ENCODE data around the gene LHX2.

DNA sequence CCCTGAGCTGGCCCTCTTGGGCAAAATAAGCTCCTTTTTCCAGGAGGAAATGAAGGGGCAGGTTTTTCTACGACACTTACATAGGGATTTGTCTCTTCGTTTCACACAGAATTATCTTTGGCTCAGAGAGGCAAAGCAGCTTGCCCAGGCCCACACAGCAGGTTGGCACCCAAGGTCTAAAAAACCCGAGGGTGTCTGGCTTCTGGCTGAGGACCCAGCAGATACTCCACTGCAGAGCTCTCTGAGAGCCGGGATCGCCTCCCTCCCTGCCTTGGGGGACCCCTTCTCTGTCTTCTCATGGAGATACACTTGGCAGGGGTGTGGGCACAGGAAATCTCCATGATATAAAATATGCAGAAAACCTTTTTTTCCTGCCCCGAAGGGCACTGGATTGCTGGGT, 29.0 kb upstream of the LHX2 start:
- TF ChIP-seq CTCF (IDR thresholded peaks at IDR 0.05; ENCODE audit: low read depth, low read length) = no peak
- no peak for TF ChIP-seq EZH2phosphoT487 (IDR thresholded peaks at IDR 0.05; ENCODE audit: low read depth)

Measured in OCI-LY3 (cell line).